ENCODE measurements around the gene CFAP74. TPM values are rescaled to one million over a fixed set of nuclear protein-coding genes. Genes with fewer than 3 reads are reported as not detected.

CFAP74 gene
- total RNA-seq, 1 experiment from 2014 or later: 0.28 TPM

DNA sequence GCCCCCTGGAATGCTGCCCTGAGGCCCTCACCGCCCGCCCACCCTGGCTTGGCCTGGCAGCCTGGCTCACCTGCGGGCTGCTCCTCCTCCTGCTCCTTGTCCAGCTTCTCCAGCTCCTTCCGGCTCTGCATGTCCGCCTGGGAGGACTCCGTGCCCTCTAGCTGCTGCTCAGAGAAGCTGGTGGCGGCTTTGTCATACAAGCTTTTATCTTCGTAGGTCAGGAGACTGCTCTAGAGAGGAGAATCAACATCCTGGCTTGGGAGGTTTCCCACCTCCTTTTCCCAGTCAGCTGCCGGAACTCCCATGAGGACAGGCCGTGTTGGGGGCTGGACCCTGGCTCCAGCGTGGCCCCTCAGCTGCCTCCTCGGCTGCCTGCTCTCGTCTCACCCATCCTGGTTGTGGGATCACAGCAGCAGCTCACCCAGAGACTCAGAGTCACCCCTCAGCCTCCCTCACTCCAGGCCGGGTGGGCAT lies 47.9 kb downstream of the CFAP74 start:
- H2BK12ac ChIP-seq (ENCODE audit: insufficient read length, low read depth, low read length): no peak overlapping the region
- no peak overlapping the region for H3K4ac ChIP-seq (ENCODE audit: low read depth, low read length)
- no peak overlapping the region for H3K9ac ChIP-seq (ENCODE audit: extremely low read depth, insufficient read length, low read length)
- no peak overlapping the region for H4K8ac ChIP-seq (replicated peaks; ENCODE audit: insufficient read length, low read depth, low read length)
- H2BK20ac ChIP-seq (ENCODE audit: low read depth, low read length, poor library complexity, severe bottlenecking): no peak overlapping the region
- Mint-ChIP-seq H3K4me1 (peaks cover 19 to 24% of the 10 kb centered on the region in 2 experiments), H3K9me3 (peaks cover 4 to 9% of the 10 kb centered on the region in 2 experiments; a peak in 4 of 5 replicates), H3K36me3 (ENCODE audit: insufficient read depth in 1 of 3, low read depth in 3 of 3) (peaks cover 0 to 2% (median 1%) of the 10 kb centered on the region in 3 experiments; a peak in 1 of 7 replicates), H3K27ac (no peak overlapping the region), H3K4me3 (no peak overlapping the region), H3K27me3 (ENCODE audit: low read depth) (peaks cover 8% of the 10 kb centered on the region)
- H3K23ac ChIP-seq (ENCODE audit: insufficient read length, low read depth, low read length): no peak overlapping the region
- no peaks in the 10 kb centered on the region for H3K23me2 ChIP-seq (ENCODE audit: insufficient read length, low read depth, low read length, poor library complexity, severe bottlenecking)
- TF ChIP-seq, protein P1, sequence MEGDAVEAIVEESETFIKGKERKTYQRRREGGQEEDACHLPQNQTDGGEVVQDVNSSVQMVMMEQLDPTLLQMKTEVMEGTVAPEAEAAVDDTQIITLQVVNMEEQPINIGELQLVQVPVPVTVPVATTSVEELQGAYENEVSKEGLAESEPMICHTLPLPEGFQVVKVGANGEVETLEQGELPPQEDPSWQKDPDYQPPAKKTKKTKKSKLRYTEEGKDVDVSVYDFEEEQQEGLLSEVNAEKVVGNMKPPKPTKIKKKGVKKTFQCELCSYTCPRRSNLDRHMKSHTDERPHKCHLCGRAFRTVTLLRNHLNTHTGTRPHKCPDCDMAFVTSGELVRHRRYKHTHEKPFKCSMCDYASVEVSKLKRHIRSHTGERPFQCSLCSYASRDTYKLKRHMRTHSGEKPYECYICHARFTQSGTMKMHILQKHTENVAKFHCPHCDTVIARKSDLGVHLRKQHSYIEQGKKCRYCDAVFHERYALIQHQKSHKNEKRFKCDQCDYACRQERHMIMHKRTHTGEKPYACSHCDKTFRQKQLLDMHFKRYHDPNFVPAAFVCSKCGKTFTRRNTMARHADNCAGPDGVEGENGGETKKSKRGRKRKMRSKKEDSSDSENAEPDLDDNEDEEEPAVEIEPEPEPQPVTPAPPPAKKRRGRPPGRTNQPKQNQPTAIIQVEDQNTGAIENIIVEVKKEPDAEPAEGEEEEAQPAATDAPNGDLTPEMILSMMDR (conservative IDR thresholded peaks at IDR 0.05): no peak
- H3T11ph ChIP-seq (ENCODE audit: low read length): no peak overlapping the region
- H4K91ac ChIP-seq (ENCODE audit: insufficient read length, low read depth, low read length): no peak overlapping the region
- no peaks in the 10 kb centered on the region for H3K79me1 ChIP-seq (ENCODE audit: insufficient read depth, low read depth, low read length, poor library complexity, severe bottlenecking)
- H2AFZ ChIP-seq (ENCODE audit: low read length): no peak overlapping the region
- no peak overlapping the region for H3K56ac ChIP-seq (ENCODE audit: insufficient read length, low read depth, low read length)
- H2AK5ac ChIP-seq (ENCODE audit: insufficient read length, low read length): no peak overlapping the region
- no peak for DNase-seq
- no peak overlapping the region for H2BK15ac ChIP-seq (ENCODE audit: low read depth, low read length)
- H2BK120ac ChIP-seq (ENCODE audit: low read depth, low read length, poor library complexity, severe bottlenecking): no peak overlapping the region
- no peak overlapping the region for H3K27ac ChIP-seq (ENCODE audit: insufficient read length, low read depth, low read length)
- H3K14ac ChIP-seq (ENCODE audit: insufficient read depth, low read length): peak overlapping the region; percentile 17; the same call in 1 of the 2 replicates
- H2BK5ac ChIP-seq (ENCODE audit: insufficient read length, low read length): no peak overlapping the region
- H4K5ac ChIP-seq (ENCODE audit: insufficient read length, low read depth, low read length): no peak overlapping the region
- no peaks in the 10 kb centered on the region for H4K20me1 ChIP-seq (ENCODE audit: control insufficient read depth, insufficient read depth, insufficient read length)
- H3K27me3 ChIP-seq (ENCODE audit: insufficient read depth, low read length): no peaks in the 10 kb centered on the region
- WGBS (ENCODE audit: extremely low coverage, insufficient read length, low lambda C conversion rate): no CpG with 5 or more reads among the region's 14 CpGs
- no peaks in the 10 kb centered on the region for H3K4me1 ChIP-seq (ENCODE audit: insufficient read depth, low read length)
- H3K9me3 ChIP-seq (ENCODE audit: control insufficient read depth, low read depth, low read length): no peaks in the 10 kb centered on the region
- H3K4me2 ChIP-seq (ENCODE audit: insufficient read depth, insufficient read length, low read length): no peak overlapping the region
- H3K79me2 ChIP-seq (ENCODE audit: insufficient read depth, low read length): no peaks in the 10 kb centered on the region
- H3K18ac ChIP-seq (ENCODE audit: insufficient read length, low read depth, low read length): no peak overlapping the region
